Measurements from ENCODE around the gene HHIPL1. TPM values are rescaled to one million over a fixed set of nuclear protein-coding genes. Genes with fewer than 3 reads are reported as not detected.
"Not testable (repeated sequence)": the region's sequence is repeated elsewhere in the genome, so short reads cannot be mapped to it uniquely, and the experiment has no call there.

Gene HHIPL1
- total RNA-seq, 1 experiment from 2014 or later, result not detected

DNA sequence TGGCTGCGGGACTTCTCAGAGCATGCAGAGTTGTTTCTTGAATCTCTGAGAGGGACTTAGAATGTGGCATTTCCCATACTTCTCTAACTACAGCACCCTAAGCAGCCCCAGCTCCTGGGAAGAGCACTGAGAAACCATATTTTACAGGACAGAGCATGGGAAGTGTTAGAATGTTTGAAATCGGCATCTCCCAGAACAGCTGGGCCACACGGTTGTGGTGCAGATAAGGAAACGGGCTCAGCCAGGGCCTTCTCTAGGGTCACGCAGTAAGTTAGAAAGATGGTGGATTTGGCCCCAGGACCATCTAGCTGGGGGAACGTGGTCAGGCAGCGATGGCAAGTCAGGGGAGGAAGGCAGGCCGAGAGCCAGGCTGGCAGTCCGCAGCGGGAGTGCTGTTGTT lies 10.5 kb upstream of the HHIPL1 start:
- no peak for DNase-seq (ENCODE audit: low spot score)

DNA sequence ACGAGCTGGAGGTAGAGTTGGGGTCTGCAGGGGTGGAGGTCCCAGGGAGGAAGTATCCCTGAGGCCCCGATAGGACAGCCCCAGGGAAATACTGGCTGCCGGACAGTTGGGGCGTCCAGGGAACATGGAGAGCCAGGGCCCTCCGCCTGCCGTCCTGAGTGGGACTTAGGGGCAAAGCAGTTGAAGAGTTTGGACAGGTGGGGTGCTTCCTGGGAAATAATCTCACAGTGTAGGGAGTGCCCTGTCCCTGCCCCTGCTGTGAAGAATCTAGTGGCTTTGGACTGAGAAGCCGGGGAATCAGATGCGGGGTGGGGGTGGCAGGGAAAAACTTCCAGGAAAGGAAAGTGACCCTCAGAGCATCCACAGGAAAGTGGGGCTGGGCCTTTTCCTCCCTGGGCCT lies 9.8 kb upstream of the HHIPL1 start:
- DNase-seq (ENCODE audit: low spot score), result no peak

DNA sequence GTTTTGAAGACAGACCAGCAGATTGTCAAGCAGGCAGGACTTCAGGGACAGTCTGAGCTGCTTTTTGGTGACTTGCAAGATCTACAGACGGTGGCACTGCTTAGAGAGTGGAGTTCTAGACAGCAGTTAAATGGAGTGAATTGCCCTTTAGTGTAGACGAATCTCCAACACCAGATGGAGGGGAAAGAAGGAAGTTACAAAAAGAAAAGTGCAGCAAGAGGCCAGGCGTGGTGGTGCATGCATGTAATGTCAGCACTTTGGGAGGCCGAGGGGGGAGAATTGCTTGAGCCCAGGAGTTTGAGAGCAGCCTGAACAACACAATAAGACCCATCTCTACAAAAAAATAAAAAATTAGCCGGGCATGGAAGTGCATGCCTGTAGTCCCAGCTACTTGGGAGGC lies 8.4 kb upstream of the HHIPL1 start:
- DNase-seq (ENCODE audit: low spot score), result no peak

GRCh38 chr14:99637624-99638023 lies 7.3 kb upstream of the HHIPL1 start:
- DNase-seq (ENCODE audit: low spot score), result no peak

GRCh38 chr14:99642771-99643170 lies 2.2 kb upstream of the HHIPL1 start:
- DNase-seq (ENCODE audit: low spot score), result not testable (repeated sequence)

- DNase-seq (ENCODE audit: low spot score), result no peak
These were observed 1.6 kb upstream of the HHIPL1 start for GRCh38 chr14:99643343-99643742.

DNA sequence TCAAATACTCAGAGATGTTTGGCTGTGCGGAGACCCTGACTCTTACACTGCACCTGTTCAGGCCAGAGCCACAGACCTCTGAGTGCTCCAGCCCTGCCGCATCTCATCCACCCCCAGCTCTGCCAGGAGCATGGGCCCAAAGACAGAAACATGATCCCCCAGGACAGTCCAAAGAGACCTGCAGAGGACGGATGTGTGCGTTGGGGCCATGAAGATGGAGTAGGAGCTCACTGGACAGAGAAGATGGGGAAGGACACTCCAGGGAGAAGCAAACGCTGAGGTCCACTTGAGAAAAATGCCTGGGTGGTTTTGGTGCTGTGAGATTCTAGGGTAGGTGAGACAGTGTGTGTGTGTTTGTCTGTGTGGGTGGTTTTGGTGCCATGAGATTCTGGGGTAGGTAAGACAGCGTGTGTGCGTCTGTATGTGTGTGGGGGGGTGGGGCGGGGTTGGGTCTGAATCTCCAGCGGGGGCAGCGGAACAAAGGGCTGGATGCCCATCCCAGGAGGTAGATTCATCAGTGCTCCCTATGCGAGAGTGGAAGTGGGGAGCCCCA lies 818 bp upstream of the HHIPL1 start:
- no peak for DNase-seq (ENCODE audit: low spot score)

- DNase-seq (ENCODE audit: low spot score), result no peak
These were observed 896 bp downstream of the HHIPL1 start for GRCh38 chr14:99645545-99646505.

DNA sequence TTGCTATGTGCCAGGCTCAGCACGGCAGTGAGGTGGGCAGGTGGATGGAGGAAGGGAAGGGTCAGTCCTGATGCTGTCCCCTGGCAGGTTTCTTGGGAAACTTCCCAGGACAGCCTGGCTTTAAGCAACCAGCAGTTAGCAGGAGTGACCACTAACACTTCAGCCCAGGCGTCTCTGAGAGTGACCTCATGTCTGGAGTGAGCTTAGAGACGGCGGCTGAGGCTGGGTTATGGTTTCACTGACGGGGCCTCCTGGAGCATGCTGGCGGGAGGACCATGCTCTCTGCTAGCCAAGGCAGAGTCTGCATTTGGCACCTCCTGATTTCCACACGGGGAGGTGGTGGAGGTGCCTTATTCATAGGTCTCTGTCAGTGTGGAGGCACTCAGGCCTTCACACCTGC lies 2.5 kb downstream of the HHIPL1 start:
- DNase-seq (ENCODE audit: low spot score), result no peak

GRCh38 chr14:99648027-99648784 lies 3.3 kb downstream of the HHIPL1 start:
- DNase-seq (ENCODE audit: low spot score), result no peak

DNA sequence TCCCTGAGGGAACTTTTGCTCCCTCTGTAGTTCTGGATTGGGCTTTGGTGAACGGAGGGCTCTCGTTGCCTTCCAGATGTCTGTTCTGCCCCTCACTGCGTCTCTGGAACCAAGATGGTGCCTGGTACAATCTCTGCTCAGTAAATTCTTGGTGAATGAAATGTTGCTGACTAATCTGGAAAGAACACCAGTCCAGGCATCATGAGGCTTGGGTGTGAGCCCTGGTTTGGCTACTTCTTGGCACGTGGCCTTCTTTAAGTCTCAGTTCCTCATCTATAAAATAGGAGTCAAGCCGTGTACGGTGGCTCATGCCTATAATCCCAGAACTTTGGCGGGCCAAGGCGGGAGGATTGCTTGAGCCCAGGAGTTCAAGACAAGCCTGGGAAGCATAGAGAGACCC lies 4.3 kb downstream of the HHIPL1 start:
- DNase-seq (ENCODE audit: low spot score), result peak; percentile 30

DNA sequence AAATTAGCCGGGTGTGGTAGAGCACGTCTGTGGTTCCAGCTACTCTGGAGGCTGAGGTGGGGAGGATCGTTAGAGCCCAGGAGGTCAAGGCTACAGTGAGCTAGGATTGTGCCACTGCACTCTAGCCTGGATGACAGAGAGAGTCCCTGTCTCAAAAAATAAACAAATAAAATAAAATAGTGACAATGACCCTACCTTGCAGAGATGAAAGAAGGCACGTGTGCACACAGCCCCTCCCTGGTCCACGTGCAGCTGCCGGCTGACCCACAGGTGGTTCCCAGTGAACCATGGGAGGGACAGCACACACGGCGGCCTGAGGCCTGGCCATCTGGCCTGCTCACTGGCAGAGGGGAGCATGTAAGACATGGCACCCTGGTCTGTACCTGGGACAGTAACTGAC lies 4.7 kb downstream of the HHIPL1 start:
- DNase-seq (ENCODE audit: low spot score), result no peak

- DNase-seq (ENCODE audit: low spot score), result no peak
These were observed 5.3 kb downstream of the HHIPL1 start for GRCh38 chr14:99650189-99650588.

DNA sequence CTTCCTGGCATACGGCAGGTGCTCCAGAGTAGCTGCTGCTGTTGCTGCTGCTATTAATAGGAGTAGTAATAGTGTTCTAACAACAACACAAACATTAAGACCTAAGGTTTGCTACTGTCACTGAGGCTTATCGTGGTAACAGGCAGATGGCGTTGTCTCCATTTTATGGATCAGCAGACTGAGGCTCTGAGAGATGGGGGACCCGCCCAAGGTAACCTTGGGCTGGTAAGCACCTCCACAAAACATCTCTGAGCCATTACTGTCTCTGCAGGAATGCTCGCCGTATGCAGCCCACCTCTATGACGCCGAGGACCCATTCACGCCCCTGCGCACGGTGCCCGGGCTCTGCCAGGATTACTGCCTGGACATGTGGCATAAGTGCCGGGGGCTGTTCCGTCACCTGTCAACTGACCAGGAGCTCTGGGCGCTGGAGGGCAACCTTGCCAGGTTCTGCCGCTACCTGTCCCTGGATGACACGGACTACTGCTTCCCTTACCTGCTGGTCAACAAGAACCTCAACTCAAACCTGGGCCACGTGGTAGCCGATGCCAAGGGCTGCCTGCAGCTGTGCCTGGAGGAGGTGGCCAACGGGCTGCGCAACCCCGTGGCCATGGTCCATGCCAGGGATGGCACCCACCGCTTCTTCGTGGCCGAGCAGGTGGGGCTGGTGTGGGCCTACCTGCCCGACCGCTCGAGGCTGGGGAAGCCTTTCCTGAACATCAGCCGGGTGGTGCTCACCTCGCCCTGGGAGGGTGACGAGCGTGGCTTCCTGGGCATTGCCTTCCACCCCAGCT lies 7.2 kb downstream of the HHIPL1 start:
- no peak for DNase-seq (ENCODE audit: low spot score)

GRCh38 chr14:99654235-99654985 lies 9.5 kb downstream of the HHIPL1 start:
- peak; percentile 74 for DNase-seq (ENCODE audit: low spot score)

DNA sequence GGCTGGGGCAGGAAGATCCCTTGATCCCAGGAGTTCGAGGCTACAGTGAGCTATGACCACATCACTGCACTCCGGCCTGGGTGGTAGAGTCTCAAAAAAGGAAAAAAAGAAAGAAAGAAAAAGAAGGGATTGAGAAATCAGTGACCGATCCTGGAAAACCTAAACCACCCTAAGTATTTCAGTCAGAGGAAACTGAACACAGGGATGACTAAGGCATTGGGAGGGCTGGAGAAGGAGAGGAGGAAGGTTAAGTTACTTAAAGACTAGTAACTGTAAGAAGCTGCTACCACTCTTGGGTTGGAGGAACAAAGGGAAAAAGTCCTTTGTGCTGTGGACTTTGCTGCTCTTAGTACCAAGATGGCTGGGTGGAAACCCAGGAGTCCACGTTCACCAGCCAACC lies 10.6 kb downstream of the HHIPL1 start:
- no peak for DNase-seq (ENCODE audit: low spot score)

GRCh38 chr14:99656171-99656570 lies 11.2 kb downstream of the HHIPL1 start:
- DNase-seq (ENCODE audit: low spot score), result no peak

DNA sequence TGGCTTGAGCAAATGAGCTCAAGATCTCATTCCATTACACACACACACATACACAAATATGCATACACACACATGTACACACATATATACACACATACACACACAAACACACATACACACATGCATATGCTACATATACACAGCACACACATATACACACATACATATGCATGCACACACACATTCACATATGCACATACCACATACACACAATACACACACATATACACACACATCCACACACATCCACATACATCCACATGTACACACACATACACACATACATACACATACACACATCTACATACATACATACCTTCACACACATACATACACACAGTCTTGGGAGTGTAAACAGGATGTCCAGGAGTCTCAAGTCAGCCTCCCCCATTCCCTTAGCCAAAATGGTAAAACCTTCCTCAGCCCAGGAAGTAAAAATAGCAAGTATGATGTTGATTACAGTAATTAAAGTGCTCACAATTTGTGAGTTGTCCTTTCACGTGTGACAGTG lies 12.8 kb downstream of the HHIPL1 start:
- DNase-seq (ENCODE audit: low spot score), result no peak

- no peak for DNase-seq (ENCODE audit: low spot score)
These were observed 13.4 kb downstream of the HHIPL1 start for GRCh38 chr14:99658218-99658845.

GRCh38 chr14:99659333-99659741 lies 14.4 kb downstream of the HHIPL1 start:
- no peak for DNase-seq (ENCODE audit: low spot score)

All from A172 (cell line).